ENCODE data around the gene AUP1. TPM values are rescaled to one million over a fixed set of nuclear protein-coding genes. Genes with fewer than 3 reads are reported as not detected.

AUP1 gene
- total RNA-seq, 1 experiment from 2014 or later = 151 TPM

- no peaks in the 10 kb centered on the region for H3K27me3 ChIP-seq (replicated peaks)
Measured at GRCh38 chr2:74536166-74536950, 6.9 kb upstream of the AUP1 start.

DNA sequence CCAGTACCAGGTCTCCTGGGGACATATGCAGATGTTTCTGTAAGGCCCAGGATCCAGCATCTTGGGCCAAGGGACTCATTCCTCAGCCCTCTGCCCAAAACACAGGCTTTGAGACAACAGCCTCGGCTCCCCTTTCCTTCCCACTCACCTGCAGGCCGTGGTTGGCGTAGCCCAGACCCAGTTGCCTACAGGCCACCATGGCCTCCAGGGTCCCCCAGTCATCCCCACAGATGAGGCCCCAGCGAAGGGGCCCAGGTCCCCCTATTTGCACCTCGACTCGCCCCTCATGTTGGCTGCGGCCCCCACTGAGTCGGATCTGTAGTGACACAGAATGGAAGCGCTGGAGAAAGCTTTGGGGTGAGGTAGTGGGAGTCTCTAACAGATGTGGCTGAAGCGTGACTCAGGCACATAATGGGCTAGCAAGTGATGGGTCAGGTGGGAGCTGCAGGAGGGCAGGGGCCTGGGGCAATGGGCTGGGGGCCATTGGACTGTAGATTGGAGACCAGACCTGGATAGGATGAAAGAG is 6.0 kb upstream of the AUP1 start:
- H3K27me3 ChIP-seq (replicated peaks) = no peaks in the 10 kb centered on the region
- no peak overlapping the region for H3K4me3 ChIP-seq
- peaks cover 6% of the 10 kb centered on the region for H3K4me1 ChIP-seq (replicated peaks)
- H3K9me3 ChIP-seq (replicated peaks) = no peaks in the 10 kb centered on the region
- peaks cover 22% of the 10 kb centered on the region for H3K36me3 ChIP-seq
- H3K27ac ChIP-seq = no peak overlapping the region
- DNase-seq (ENCODE audit: low read depth in 1 of 2, low spot score in 2 of 2) = no peak

More at GRCh38 chr2:74536166-74536950, 6.9 kb upstream of the AUP1 start:
- Histone ChIP-seq H3K4me3 (no peak overlapping the region), H3K4me1 (replicated peaks) (no peaks in the 10 kb centered on the region), H3K9me3 (replicated peaks) (no peaks in the 10 kb centered on the region), H3K36me3 (peaks cover 17% of the 10 kb centered on the region), H3K27ac (no peak overlapping the region)
- DNase-seq (ENCODE audit: low read depth in 1 of 2, low spot score in 2 of 2) = no peak

- no peak overlapping the region for H3K4me3 ChIP-seq
- no peak for DNase-seq (ENCODE audit: low read depth in 1 of 2, low spot score in 2 of 2)
- H3K27me3 ChIP-seq (replicated peaks) = no peaks in the 10 kb centered on the region
- H3K36me3 ChIP-seq = peaks cover 23% of the 10 kb centered on the region
- H3K4me1 ChIP-seq (replicated peaks) = peaks cover 7% of the 10 kb centered on the region
- no peaks in the 10 kb centered on the region for H3K9me3 ChIP-seq (replicated peaks)
- no peak overlapping the region for H3K27ac ChIP-seq
Measured at GRCh38 chr2:74534411-74534810, 4.9 kb upstream of the AUP1 start.

DNA sequence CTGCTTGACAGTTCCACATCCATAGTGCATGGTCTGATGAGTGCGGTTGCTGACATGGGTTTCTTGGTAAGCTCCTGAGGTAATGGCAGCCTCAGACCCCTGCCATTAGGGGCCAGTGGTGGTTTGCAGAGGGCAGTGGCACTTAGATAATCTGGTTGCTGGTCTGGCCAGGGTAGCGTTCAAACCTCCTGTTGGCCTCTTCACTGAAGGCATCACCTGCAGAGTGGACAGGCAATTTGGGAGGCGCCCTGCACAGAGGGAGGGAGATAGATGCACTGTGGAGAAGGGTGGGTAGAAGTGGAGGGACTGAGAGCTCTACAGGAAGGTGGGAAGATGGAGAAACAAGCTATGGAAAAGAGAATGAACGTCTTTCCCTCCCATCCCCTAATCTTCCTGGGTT is 4.0 kb upstream of the AUP1 start:
- Histone ChIP-seq H3K36me3 (peaks cover 29% of the 10 kb centered on the region), H3K27ac (no peak overlapping the region), H3K4me3 (no peak overlapping the region), H3K27me3 (replicated peaks) (no peaks in the 10 kb centered on the region), H3K4me1 (replicated peaks) (peaks cover 9% of the 10 kb centered on the region), H3K9me3 (replicated peaks) (no peaks in the 10 kb centered on the region)
- DNase-seq (ENCODE audit: low read depth in 1 of 2, low spot score in 2 of 2) = no peak

DNA sequence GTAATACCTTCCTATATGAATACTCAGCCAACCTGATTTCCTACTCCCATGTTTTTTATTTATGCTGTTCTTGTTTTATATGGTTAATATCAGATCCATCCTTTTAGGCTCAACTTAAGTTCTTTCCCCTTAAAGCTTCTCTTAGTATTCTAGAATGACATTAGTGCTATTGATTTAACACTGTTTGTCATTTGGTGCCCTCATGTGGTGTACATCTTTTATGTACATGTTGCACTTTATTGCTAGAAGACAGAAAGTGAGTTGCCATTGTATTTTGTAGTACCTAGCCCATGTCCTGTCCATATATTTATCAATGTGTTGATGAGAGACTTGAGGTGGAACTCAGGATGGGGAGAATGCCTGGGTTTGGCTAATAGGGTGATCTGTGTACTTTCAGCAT is 2.7 kb upstream of the AUP1 start:
- Histone ChIP-seq H3K4me1 (replicated peaks) (peaks cover 13% of the 10 kb centered on the region), H3K4me3 (no peak overlapping the region), H3K27me3 (replicated peaks) (no peaks in the 10 kb centered on the region), H3K27ac (no peak overlapping the region), H3K9me3 (replicated peaks) (no peaks in the 10 kb centered on the region), H3K36me3 (peaks cover 41% of the 10 kb centered on the region)
- no peak for DNase-seq (ENCODE audit: low read depth in 1 of 2, low spot score in 2 of 2)

- Histone ChIP-seq H3K4me1 (replicated peaks) (peaks cover 13% of the 10 kb centered on the region), H3K4me3 (no peak overlapping the region), H3K9me3 (replicated peaks) (no peaks in the 10 kb centered on the region), H3K27ac (no peak overlapping the region), H3K27me3 (replicated peaks) (no peaks in the 10 kb centered on the region), H3K36me3 (peaks cover 46% of the 10 kb centered on the region)
- DNase-seq (ENCODE audit: low read depth in 1 of 2, low spot score in 2 of 2) = no peak
Measured at GRCh38 chr2:74531666-74532065, 2.2 kb upstream of the AUP1 start.

- Histone ChIP-seq H3K4me1 (replicated peaks) (peaks cover 13% of the 10 kb centered on the region), H3K4me3 (peak overlapping the region; percentile 84), H3K9me3 (replicated peaks) (no peaks in the 10 kb centered on the region), H3K27ac (peak overlapping the region; percentile 14; the same call in 1 of the 2 replicates), H3K36me3 (peaks cover 58% of the 10 kb centered on the region), H3K27me3 (replicated peaks) (no peaks in the 10 kb centered on the region)
- DNase-seq (ENCODE audit: low read depth in 1 of 2, low spot score in 2 of 2) = peak in 1 of 2 experiments; percentile 43
Measured at GRCh38 chr2:74530239-74531187, 1.0 kb upstream of the AUP1 start.

GRCh38 chr2:74528600-74529356 is 728 bp downstream of the AUP1 start:
- no peak for DNase-seq (ENCODE audit: low read depth in 1 of 2, low spot score in 2 of 2)

DNA sequence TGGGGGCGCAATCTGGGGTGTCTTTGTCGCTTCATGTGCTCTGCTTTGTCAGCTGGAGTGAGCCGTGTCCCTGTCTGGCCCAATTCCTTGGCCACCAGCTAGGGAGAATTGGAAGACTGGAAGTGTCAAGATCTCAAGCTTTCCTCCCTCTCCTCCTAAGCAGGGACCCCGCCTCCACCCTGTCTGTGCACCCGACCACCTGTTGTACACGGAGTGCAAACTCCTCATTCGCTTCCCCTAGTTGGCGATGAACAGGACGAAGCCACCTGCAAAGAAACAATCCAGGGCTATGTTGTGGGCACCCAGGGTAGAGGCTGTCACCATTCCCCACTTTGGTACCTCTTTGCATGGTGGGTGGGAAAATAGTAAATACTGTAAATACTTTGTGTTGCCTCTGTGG is 1.8 kb downstream of the AUP1 start:
- no peak for DNase-seq (ENCODE audit: low read depth in 1 of 2, low spot score in 2 of 2)
- no peak overlapping the region for H3K4me3 ChIP-seq
- peaks cover 13% of the 10 kb centered on the region for H3K4me1 ChIP-seq (replicated peaks)
- H3K27me3 ChIP-seq (replicated peaks) = no peaks in the 10 kb centered on the region
- H3K27ac ChIP-seq = no peak overlapping the region
- no peaks in the 10 kb centered on the region for H3K9me3 ChIP-seq (replicated peaks)
- H3K36me3 ChIP-seq = peaks cover 54% of the 10 kb centered on the region

More at GRCh38 chr2:74528600-74529356, 728 bp downstream of the AUP1 start:
- Histone ChIP-seq H3K9me3 (replicated peaks) (no peaks in the 10 kb centered on the region), H3K27me3 (replicated peaks) (no peaks in the 10 kb centered on the region), H3K36me3 (peaks cover 60% of the 10 kb centered on the region), H3K4me3 (peak overlapping the region; percentile 84), H3K27ac (peak overlapping the region; percentile 76), H3K4me1 (replicated peaks) (peaks cover 13% of the 10 kb centered on the region)

DNA sequence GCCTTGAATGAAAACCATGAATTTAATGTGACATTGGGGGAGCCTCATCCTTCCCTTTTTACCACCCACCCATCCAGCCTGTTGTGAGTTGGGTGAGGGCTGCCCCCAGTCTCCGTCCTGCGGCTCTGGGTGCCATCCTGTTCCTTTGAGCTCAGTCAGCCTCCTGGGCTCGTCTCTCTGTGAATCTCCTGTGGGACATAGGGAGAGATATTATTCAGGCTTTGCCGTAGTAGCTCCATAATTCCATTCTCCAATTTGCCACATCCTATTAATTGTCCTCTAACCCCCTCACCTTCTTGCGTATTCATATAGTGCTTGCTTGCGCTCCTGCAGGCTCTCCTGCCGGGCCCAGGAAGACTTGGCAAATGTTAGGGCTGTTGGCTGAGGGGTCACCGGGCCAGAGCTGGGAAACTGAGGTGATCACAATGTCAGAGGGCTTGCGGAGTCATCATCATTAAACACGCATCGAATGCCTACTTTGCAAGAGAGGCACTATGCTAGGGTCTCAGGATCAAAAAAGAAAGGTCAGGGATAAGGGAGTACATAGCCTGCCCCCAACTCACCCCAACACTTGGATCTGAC is 2.8 kb downstream of the AUP1 start:
- Histone ChIP-seq H3K36me3 (peaks cover 46% of the 10 kb centered on the region), H3K27ac (no peak overlapping the region), H3K9me3 (replicated peaks) (no peaks in the 10 kb centered on the region), H3K4me3 (no peak overlapping the region), H3K27me3 (replicated peaks) (0 out of 2 replicates have a peak, but pooled peaks cover 2% of the 10 kb centered on the region), H3K4me1 (replicated peaks) (peaks cover 13% of the 10 kb centered on the region)
- DNase-seq (ENCODE audit: low read depth in 1 of 2, low spot score in 2 of 2) = no peak

- no peak for DNase-seq (ENCODE audit: low read depth in 1 of 2, low spot score in 2 of 2)
- no peaks in the 10 kb centered on the region for H3K9me3 ChIP-seq (replicated peaks)
- H3K27ac ChIP-seq = no peak within 1 kb of the TSS
- H3K4me1 ChIP-seq (replicated peaks) = peaks cover 12% of the 10 kb centered on the region
- peaks cover 39% of the 10 kb centered on the region for H3K36me3 ChIP-seq
- 0 out of 2 replicates have a peak, but pooled peaks cover 4% of the 10 kb centered on the region for H3K27me3 ChIP-seq (replicated peaks)
- H3K4me3 ChIP-seq = no peak within 1 kb of the TSS
Measured at GRCh38 chr2:74525717-74526648, 3.5 kb downstream of the AUP1 start, which contains the start of gene DQX1. Gene DQX1 (minus strand): TSS chr2:74526231. CDS start chr2:74525729, 502 bp downstream.

Data from SJSA1 (cell line).